Renal cortex interstitium (tissue), 15 donors: ENCODE results near the gene TMC7. TPM values are rescaled to one million over a fixed set of nuclear protein-coding genes. Genes with fewer than 3 reads are reported as not detected.
"Not testable (repeated sequence)": the region's sequence is repeated elsewhere in the genome, so short reads cannot be mapped to it uniquely, and the experiment has no call there.

ENCODE experiments used
- DNase-seq, 11 donors: peaks; one replicate each; pipeline ENCODE4 v3.0.0-alpha.2; 2013; ENCODE audit warnings: low read depth in 9 of 11, low spot score in 4 of 11; ENCODE audit errors: extremely low read depth in 1 of 11
- long read RNA-seq, 16 experiments: transcript quantifications; one replicate each; lab custom pipeline, GENCODE V29; 2026
- polyA plus RNA-seq, 3 donors: library from polyadenylated mRNA; unstranded; fragments of 120-200 nt; gene quantifications; one replicate each; pipeline ENCODE4 v1.2.1, GENCODE V29; 2013; ENCODE audit not compliant: insufficient read length in 3 of 3

TMC7 gene
- 1 to 10 TPM; 1.5 to 2.5 (median 2.2) TPM for polyA plus RNA-seq
- long read RNA-seq, donor 1: 0 reads
- long read RNA-seq, donor 2: 0 reads
- long read RNA-seq, donor 3: 0 reads
- long read RNA-seq, donor 4: 0 reads
- long read RNA-seq, donor 5: 0 reads
- long read RNA-seq, donor 6: 0 reads
- long read RNA-seq, donor 7: 0 reads
- long read RNA-seq, donor 8: 0 reads
- long read RNA-seq, donor 9: 0 reads
- long read RNA-seq, donor 10: 0 reads
- long read RNA-seq, donor 11: 0 reads
- long read RNA-seq, donor 12: 0 reads
- long read RNA-seq, donor 13: 0 reads
- long read RNA-seq, donor 14: 0 reads
- long read RNA-seq, donor 15: 0 reads
- long read RNA-seq, donor 16: 0 reads

GRCh38 chr16:18983565-18984434 lies at the start of gene TMC7:
Gene TMC7 (plus strand): TSS chr16:18983934. CDS start chr16:18984064, 130 bp downstream.
- peak; percentile 47 to 88 (median 82) for DNase-seq

GRCh38 chr16:18936727-18937340 lies 46.9 kb upstream of the TMC7 start:
- no peak for DNase-seq

- DNase-seq: no peak
Measured at GRCh38 chr16:18937390-18937789, 46.3 kb upstream of the TMC7 start.

GRCh38 chr16:18938986-18939385 lies 44.7 kb upstream of the TMC7 start:
- DNase-seq: no peak

- no peak for DNase-seq
Measured at GRCh38 chr16:18941471-18941870, 42.3 kb upstream of the TMC7 start.

GRCh38 chr16:18942061-18942460 lies 41.7 kb upstream of the TMC7 start:
- no peak for DNase-seq

- no peak for DNase-seq
Measured at GRCh38 chr16:18943414-18943813, 40.3 kb upstream of the TMC7 start.

- no peak for DNase-seq
Measured at GRCh38 chr16:18945233-18945632, 38.5 kb upstream of the TMC7 start.

- DNase-seq: no peak
Measured at GRCh38 chr16:18948372-18949020, 35.2 kb upstream of the TMC7 start.

- no peak for DNase-seq
Measured at GRCh38 chr16:18950469-18951185, 33.1 kb upstream of the TMC7 start.

- DNase-seq: no peak
Measured at GRCh38 chr16:18953547-18953946, 30.2 kb upstream of the TMC7 start.

- not testable (repeated sequence) for DNase-seq
Measured at GRCh38 chr16:18955874-18956580, 27.7 kb upstream of the TMC7 start.

- DNase-seq: not testable (repeated sequence)
Measured at GRCh38 chr16:18956658-18957241, 27.0 kb upstream of the TMC7 start.

GRCh38 chr16:18958621-18959029 lies 25.1 kb upstream of the TMC7 start:
- DNase-seq: no peak

- no peak for DNase-seq
Measured at GRCh38 chr16:18959031-18959505, 24.7 kb upstream of the TMC7 start.

GRCh38 chr16:18965555-18965954 lies 18.2 kb upstream of the TMC7 start:
- DNase-seq: no peak

GRCh38 chr16:18966791-18967190 lies 16.9 kb upstream of the TMC7 start:
- DNase-seq: no peak
